Stomach smooth muscle (tissue), 2 donors: ENCODE results near the gene PTPRQ.
"Not testable (repeated sequence)": the region's sequence is repeated elsewhere in the genome, so short reads cannot be mapped to it uniquely, and the experiment has no call there.

Experiments used
- H3K27ac ChIP-seq: one replicate; pipeline ENCODE4 v1.7.0; 2013; ENCODE audit warnings: mild to moderate bottlenecking, low read length, inconsistent platforms
- H3K27me3 ChIP-seq, 2 donors: one replicate each; pipeline ENCODE4 v1.7.0; 2013; ENCODE audit warnings: low read length in 2 of 2; ENCODE audit not compliant: insufficient read depth in 2 of 2, control insufficient read depth in 1 of 2
- H3K36me3 ChIP-seq, 2 donors: one replicate each; pipeline ENCODE4 v1.7.0; 2013; ENCODE audit warnings: low read length in 2 of 2; ENCODE audit not compliant: control insufficient read depth in 2 of 2, insufficient read depth in 2 of 2
- H3K4me1 ChIP-seq: one replicate; pipeline ENCODE4 v1.7.0; 2013; ENCODE audit warnings: low read length; ENCODE audit not compliant: control insufficient read depth, insufficient read depth
- H3K4me3 ChIP-seq, 2 donors: one replicate each; pipeline ENCODE4 v1.7.0; 2013; ENCODE audit warnings: low read length in 2 of 2
- H3K9ac ChIP-seq, 2 donors: one replicate each; pipeline ENCODE4 v1.7.0; 2013; ENCODE audit warnings: low read length in 2 of 2, mild to moderate bottlenecking in 1 of 2
- H3K9me3 ChIP-seq, 2 donors: one replicate each; pipeline ENCODE4 v1.7.0; 2013; ENCODE audit warnings: low read length in 2 of 2; ENCODE audit not compliant: control insufficient read depth in 2 of 2
- donor health status: healthy.
- donor health status: Pancreatic carcinoma.

The PTPRQ gene

DNA sequence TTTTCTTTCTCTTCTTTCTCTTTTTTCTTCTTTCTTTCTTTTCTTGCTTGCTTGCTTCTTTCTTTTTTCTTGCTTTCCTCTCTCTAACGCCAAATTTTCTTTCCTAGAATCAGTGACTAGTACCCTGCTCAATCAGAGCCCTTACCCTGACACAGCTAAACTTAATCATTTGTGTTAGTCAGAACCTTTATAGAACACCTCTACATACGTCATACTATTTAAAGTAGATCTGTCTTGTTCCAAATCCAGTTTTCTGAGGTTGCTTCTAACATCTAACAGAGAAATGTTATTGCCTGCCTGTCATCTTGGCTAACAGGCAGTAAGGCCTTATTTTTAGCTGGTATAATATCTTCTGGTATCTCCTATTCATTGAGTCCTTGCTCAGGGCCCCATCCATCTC is 197.9 kb downstream of the PTPRQ start:
- no peak overlapping the region for H3K4me3 ChIP-seq
- no peaks in the 10 kb centered on the region for H3K27me3 ChIP-seq
- no peaks in the 10 kb centered on the region for H3K9me3 ChIP-seq
- H3K36me3 ChIP-seq: no peaks in the 10 kb centered on the region
- no peaks in the 10 kb centered on the region for H3K4me1 ChIP-seq
- H3K9ac ChIP-seq: no peak overlapping the region
- no peak overlapping the region for H3K27ac ChIP-seq

DNA sequence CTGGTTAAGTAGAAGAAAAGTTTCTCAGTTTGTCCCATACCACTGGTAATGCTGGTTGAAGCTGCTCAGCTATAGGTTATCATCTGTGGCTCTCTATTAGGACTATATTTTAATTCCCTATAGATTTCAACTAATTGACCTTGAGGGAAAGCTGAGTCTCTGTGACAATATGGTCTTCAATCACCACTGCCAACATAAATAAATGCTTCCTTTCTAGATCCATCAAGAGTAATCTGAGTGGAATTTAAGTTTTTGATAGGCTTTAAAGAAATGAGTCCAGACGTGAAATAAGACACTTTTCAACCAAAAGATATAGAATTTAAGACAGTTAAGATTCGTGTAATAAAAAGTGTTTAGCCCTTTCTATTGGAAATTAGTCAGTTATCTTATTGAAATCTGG is 199.9 kb downstream of the PTPRQ start:
- Histone ChIP-seq H3K4me1 (no peaks in the 10 kb centered on the region), H3K9ac (no peak overlapping the region), H3K9me3 (no peaks in the 10 kb centered on the region), H3K27ac (no peak overlapping the region), H3K36me3 (no peaks in the 10 kb centered on the region), H3K4me3 (no peak overlapping the region), H3K27me3 (no peaks in the 10 kb centered on the region)

DNA sequence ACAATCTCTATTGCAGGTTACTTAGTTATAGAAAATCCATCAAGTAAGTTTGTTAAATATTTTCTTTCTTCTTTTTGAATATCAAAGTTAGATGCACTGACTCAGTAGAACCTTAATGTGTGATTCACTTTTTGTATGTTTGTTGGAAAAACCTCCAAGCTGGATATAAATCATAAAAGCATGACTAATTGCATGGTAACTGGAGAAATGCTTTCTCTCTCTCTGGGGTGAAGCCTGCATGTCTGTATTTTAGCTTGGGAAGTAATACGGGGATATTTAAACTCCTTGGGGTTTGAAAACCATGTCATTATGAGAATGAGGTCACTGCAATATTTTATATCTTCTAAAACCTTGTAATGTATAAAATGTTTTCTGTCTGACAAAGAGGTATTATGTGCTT is 204.8 kb downstream of the PTPRQ start:
- Histone ChIP-seq H3K36me3 (no peaks in the 10 kb centered on the region), H3K27me3 (no peaks in the 10 kb centered on the region), H3K27ac (no peak overlapping the region), H3K9me3 (no peaks in the 10 kb centered on the region), H3K4me1 (no peaks in the 10 kb centered on the region), H3K9ac (no peak overlapping the region), H3K4me3 (no peak overlapping the region)

DNA sequence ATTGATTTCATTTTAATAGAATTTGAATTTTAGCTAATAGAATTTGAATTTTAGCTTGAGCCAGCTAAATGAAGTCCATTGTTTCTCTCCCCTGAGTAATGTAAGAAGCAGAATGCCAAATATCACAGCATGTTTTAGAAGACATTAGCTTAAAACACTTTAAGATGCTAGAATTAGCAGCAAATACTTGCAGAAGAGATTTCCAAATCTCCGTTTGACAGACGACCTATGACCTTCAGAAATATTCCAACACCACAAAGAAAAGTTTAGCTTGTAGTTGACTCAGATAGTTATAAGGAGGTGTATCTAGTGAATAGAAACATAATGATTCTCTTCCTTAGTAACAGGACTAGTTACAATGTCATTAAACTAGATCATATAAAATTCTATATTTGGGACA is 211.7 kb downstream of the PTPRQ start:
- H3K36me3 ChIP-seq: no peaks in the 10 kb centered on the region

DNA sequence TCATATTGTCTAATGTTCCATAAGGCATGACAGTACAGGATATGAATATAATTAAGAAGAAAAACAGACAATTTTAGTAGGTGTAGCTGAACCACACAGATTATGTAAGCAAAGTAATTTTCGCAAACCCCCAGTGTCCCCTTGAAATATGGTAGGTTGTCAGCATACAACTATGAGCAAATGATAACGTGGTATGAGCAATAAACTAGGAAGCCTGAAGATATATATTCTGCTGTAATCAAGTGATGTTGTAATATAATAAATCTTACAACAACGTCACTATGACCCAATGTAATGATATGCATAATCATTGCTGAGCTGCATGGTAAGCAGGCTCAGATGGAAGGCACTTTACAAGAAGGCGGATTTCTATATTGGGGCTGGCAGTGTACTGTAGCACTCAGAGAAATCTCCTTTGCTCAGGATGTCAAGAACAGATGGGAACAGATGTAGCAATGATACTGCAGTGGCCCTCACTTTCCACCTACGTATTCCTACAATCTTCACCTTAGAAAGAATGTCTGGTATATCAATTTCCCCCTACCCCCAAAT is 215.6 kb downstream of the PTPRQ start:
- Histone ChIP-seq H3K4me1 (no peaks in the 10 kb centered on the region), H3K36me3 (no peaks in the 10 kb centered on the region), H3K9me3 (no peaks in the 10 kb centered on the region), H3K27ac (no peak overlapping the region), H3K27me3 (no peaks in the 10 kb centered on the region), H3K9ac (no peak overlapping the region), H3K4me3 (no peak overlapping the region)

More for the DNA sequence above, 211.7 kb downstream of the PTPRQ start:
- Histone ChIP-seq H3K4me3 (no peak overlapping the region), H3K27me3 (no peaks in the 10 kb centered on the region), H3K4me1 (no peaks in the 10 kb centered on the region), H3K27ac (no peak overlapping the region), H3K9me3 (no peaks in the 10 kb centered on the region), H3K9ac (no peak overlapping the region)

DNA sequence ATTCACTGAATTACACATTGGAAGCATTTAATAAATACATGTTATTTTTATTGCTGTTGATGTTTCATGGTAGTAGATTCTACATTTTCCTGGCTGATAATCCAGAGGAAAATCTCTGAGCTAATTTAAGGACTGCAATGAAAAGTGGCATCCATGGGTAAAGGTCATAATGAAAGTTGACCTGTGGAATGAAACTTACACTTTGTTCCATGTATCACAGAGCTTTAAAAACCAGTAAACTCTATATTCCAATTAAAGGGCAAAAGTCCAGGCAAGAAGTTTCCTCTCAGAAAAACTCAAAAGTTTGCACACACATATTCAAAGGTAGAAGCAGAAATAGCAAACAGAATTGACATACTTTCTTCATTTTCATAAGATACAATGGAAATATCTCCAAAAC is 218.6 kb downstream of the PTPRQ start:
- Histone ChIP-seq H3K36me3 (no peaks in the 10 kb centered on the region), H3K27me3 (no peaks in the 10 kb centered on the region)

DNA sequence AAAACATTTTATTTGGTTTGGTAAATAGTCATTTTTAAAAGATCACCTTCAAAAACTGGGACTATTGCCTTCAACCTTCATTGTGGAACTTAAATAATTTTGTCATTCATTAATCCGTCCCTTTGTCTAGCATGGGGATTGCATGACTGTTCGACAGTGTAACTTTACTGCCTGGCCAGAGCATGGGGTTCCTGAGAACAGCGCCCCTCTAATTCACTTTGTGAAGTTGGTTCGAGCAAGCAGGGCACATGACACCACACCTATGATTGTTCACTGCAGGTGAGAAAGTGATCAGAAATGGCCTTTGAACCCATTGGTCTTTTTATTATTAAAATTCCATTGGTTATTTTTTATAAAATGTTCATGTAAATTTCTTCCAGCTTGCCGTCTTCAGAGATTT is 226.2 kb downstream of the PTPRQ start:
- Histone ChIP-seq H3K36me3 (no peaks in the 10 kb centered on the region), H3K27me3 (no peaks in the 10 kb centered on the region), H3K4me1 (no peaks in the 10 kb centered on the region), H3K9ac (no peak overlapping the region), H3K9me3 (no peaks in the 10 kb centered on the region), H3K27ac (no peak overlapping the region), H3K4me3 (no peak overlapping the region)

More for the DNA sequence above, 218.6 kb downstream of the PTPRQ start:
- no peak overlapping the region for H3K4me3 ChIP-seq
- H3K4me1 ChIP-seq: no peaks in the 10 kb centered on the region
- H3K9me3 ChIP-seq: no peaks in the 10 kb centered on the region
- H3K9ac ChIP-seq: no peak overlapping the region
- no peak overlapping the region for H3K27ac ChIP-seq

DNA sequence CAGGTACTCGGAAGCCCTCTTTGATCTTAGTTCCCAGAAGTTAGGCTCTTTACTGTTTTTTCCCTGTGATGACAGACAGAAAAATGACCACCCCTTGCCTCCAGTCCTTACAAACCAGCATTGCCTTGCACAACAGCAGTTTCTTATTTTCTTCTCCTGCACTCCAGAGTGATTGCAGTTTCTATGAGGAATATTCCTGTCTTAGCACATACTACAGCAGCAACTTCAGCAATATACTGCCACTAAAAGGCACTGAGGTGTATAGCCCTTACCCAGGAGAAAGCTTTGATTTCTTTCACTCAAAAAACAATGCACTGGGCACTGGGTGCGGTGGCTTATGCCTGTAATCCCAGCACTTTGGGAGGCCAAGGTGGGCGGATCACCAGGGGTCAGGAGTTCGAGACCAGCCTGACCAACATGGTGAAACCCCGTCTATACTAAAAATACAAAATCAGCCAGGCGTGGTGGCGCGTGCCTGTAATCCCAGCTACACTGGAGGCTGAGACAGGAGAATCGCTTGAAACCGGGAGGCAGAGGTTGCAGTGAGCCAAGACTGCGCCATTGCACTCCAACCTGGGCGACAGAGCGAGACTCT is 232.1 kb downstream of the PTPRQ start:
- not testable (repeated sequence) for H3K36me3 ChIP-seq, H3K4me1 ChIP-seq, H3K27me3 ChIP-seq, H3K4me3 ChIP-seq, H3K9me3 ChIP-seq, H3K27ac ChIP-seq, H3K9ac ChIP-seq

DNA sequence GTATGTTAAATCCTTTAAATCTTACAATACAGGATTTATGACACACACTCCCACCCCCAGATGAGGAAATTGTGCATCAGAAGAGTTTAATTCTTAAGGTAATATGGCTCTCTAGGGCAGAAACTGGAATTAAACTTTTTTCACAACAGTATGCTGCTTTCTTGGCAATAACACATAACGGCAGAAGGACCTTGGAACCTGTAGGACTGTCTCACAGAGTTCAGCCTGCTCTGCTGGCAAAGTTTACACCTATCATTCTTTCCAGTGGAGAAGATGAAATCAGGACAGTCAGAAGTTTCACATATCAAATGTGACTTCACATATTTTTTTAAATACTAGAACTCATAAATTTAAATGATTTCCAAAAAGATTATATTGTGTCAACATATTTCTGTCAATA is 232.8 kb downstream of the PTPRQ start:
- no peaks in the 10 kb centered on the region for H3K4me1 ChIP-seq
- H3K27ac ChIP-seq: no peak overlapping the region
- H3K4me3 ChIP-seq: no peak overlapping the region
- no peaks in the 10 kb centered on the region for H3K27me3 ChIP-seq
- H3K36me3 ChIP-seq: no peaks in the 10 kb centered on the region
- H3K9me3 ChIP-seq: no peaks in the 10 kb centered on the region
- H3K9ac ChIP-seq: no peak overlapping the region

DNA sequence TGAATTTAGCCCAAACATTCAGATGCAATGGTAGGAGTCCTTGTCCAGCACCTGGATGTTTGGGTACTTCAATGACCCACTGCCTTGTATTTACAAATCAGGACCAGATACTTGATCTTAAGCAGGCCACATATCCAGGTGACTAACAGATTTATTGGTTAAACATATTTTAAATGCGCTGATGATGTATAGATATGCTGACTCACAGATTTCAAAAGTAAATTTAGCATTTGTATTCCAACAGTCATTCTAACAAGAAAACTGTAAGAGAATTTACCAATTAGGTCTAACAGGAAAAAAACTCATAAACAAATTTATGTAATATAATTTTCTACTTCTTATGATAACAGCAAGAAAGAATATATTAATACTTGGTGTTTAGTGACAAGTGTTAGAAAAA is 234.0 kb downstream of the PTPRQ start:
- H3K9me3 ChIP-seq: no peaks in the 10 kb centered on the region
- H3K4me1 ChIP-seq: no peaks in the 10 kb centered on the region
- no peaks in the 10 kb centered on the region for H3K36me3 ChIP-seq
- no peak overlapping the region for H3K9ac ChIP-seq
- no peak overlapping the region for H3K4me3 ChIP-seq
- H3K27me3 ChIP-seq: no peaks in the 10 kb centered on the region
- H3K27ac ChIP-seq: no peak overlapping the region

DNA sequence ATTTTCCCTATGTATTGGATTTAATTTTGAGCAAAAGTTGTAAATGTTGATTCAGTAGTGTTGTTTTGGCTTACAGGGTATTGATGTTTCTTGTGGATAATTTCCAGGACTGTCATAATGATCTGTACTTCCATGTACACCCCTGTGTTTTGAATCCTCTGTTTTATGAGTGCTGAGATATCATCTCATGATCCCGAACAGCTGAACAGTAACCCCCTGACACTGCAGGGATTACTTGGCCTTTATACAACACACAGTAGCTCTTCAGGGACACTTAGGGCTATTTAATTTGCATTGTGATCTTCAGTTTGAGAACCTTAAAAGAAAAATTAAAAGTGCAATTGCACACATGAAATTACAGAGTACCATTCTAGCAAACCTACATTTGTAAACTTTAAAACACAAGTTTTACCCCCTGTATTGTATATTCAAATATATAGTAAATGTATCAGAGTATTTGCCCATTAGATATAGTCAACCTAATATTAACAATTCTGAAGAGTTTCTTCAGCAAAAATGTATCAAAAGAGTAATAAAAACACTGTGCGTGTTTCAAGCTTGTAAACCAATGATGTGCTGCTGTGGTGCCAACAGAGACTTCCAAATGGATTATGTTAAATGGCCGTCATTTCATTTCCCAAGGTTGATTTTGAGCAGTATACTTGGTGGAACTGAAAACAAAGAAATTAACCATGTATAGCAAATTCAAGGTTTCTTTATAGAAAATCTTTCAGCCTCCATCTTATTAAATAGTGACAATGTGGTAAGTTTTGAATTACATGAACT is 235.5 kb downstream of the PTPRQ start:
- Histone ChIP-seq H3K9ac (no peak overlapping the region), H3K36me3 (no peaks in the 10 kb centered on the region), H3K4me1 (no peaks in the 10 kb centered on the region), H3K27me3 (no peaks in the 10 kb centered on the region), H3K27ac (no peak overlapping the region), H3K9me3 (no peaks in the 10 kb centered on the region), H3K4me3 (no peak overlapping the region)
